ENCODE results near the gene ATP23.

The ATP23 gene, protein sequence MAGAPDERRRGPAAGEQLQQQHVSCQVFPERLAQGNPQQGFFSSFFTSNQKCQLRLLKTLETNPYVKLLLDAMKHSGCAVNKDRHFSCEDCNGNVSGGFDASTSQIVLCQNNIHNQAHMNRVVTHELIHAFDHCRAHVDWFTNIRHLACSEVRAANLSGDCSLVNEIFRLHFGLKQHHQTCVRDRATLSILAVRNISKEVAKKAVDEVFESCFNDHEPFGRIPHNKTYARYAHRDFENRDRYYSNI

GRCh38 chr12:57941165-57941894 is at the start of gene ATP23:
TSS of gene ATP23 (plus strand) at chr12:57941567. CDS start at chr12:57941702, 135 bp downstream.
- peak; percentile 89 for FAIRE-seq
- peak; percentile 65 for DNase-seq (ENCODE audit: insufficient read length, low spot score)

- no peak for FAIRE-seq
- DNase-seq (ENCODE audit: insufficient read length, low spot score), result no peak
Measured at GRCh38 chr12:57892232-57892972, 49.0 kb upstream of the ATP23 start.

DNA sequence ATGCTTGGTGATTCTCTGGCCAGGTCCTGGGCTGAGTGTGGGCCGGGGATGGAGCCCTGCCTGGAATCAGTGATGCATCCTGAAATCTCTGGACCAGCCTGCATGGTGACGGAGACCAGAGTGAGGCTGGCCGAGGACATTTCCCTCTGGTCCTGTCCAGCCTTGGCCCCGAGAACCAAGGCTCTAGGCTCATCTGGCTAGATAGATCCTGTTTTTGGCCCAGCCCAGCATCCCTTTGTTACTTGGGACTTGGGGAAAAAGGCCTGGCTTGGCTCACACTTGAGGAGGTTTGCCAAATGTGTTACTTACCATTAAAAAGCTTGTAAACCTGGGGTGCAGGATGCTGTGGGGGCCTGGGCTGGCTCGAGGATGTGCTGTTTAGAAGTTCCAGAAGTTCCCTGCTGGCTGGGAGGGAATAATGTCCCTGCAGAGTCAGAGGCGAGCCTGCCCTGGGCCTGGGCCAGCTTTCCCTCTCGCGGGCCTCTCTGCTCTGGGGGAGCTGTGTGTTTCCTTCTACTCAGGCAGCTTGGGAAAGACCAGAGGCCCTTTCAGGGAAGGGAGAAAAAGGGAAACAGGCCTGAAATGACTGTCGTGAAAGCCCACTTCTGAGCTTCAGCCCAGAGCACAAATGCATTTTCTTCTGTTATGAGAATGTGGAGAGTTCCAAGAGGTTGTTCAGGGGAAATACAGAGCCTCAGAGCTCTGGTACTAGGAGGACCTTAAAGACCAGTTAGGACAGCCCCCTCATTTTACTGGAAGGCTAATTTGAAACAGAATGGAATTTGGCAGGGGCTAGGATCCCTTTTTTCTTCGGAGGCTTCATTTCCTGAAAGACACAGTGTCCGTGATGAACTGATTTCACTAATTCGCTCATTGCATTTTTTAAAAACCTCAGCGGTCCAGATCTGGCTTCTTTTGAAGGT is 47.7 kb upstream of the ATP23 start:
- no peak for DNase-seq (ENCODE audit: insufficient read length, low spot score)
- no peak for FAIRE-seq

DNA sequence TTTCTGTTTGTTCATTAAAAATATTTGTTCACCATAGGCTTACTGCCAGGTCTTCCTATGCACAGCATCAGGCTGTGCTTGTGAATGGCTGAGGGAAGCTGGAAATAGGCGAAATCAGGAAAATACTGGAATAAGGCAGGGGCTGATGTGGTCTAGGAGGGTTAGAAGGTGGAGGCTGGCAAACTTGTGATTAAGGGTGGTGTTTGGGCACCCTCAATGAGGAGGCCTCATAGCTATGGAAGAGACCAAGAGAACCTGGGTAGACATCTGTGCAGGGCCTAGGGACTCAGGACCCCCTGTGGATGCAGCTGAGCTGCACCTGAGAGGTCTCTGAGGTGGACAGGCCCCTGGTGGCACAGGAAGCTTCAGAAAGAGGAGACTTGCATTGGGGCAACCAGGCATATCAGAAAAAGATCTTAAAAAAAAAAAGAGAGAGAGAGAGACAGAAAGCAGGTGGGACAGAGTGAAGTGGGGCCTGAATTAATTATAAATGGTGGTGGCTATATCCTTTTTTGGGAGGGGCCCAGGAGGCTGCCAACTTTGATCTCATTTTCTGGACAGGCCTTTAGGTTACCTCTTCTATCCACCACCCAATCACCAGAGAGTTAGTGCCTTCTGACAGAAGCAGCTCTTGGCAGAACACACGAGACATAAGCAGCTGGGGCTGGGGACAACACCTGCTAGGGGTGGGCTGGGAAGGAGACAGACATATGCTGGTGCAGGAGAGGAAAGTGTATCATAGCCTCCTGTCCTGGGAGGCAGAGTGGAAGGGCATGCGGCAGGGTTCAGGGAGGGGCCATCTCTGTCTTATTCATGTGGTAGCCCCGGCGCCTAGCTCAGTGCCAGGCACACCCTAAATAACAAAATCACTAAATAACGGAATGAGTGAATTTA is 46.7 kb upstream of the ATP23 start:
- FAIRE-seq (no peak), DNase-seq (ENCODE audit: insufficient read length, low spot score) (no peak)

GRCh38 chr12:57895389-57896114 is 45.8 kb upstream of the ATP23 start:
- FAIRE-seq (no peak), DNase-seq (ENCODE audit: insufficient read length, low spot score) (no peak)

DNA sequence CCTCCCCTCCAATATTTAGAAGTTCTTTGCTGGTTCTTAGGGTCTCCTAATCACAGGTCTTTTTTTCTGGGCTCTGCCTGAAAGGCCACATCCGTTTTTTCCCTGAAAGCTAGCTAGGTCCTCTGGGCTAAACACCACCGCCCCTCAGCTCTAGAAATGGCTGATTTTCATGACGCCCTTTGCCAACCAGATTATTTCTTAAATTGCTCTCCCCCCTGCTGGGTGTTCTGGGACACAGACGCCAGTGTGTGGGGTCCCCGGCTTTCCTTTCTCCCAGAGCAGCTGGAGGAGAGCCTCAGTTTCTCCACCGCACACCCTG is 45.3 kb upstream of the ATP23 start:
- DNase-seq (ENCODE audit: insufficient read length, low spot score), result no peak
- FAIRE-seq, result no peak

- no peak for DNase-seq (ENCODE audit: insufficient read length, low spot score)
- peak; percentile 64 for FAIRE-seq
Measured at GRCh38 chr12:57896434-57897201, 44.7 kb upstream of the ATP23 start.

DNA sequence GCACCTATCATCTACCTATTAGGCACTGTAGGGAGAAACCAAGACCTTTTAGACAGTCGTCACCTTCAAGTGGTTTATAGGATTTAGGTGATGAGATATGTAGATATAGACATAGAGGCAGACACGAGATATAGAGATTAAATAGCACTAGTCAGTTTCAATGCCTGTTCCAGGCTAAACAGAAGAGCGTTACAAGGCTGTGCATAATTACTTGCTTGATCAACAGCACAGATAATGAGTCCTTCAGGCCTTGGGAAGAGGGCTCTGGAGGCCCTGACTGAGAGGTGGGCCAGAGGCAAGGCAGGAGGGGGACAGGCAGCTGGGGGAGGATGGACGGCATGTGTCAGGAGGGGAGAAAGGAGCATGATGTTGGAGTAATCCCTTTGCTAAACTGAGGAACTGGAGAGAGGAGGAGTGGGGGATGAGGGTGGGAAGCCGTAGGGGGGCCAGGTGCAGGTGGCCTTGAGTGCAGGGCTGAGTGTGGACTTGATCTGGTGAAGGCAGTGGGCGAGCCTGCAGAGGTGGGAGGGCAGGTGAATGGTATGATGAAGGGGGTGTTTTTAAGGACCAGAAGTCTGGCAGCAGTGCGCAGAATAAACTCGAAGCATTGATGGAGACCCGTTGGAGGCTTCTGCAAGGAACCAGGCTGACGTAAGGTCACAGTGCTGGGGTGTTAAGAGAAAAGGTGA is 43.9 kb upstream of the ATP23 start:
- peak; percentile 39 for FAIRE-seq
- DNase-seq (ENCODE audit: insufficient read length, low spot score), result no peak

DNA sequence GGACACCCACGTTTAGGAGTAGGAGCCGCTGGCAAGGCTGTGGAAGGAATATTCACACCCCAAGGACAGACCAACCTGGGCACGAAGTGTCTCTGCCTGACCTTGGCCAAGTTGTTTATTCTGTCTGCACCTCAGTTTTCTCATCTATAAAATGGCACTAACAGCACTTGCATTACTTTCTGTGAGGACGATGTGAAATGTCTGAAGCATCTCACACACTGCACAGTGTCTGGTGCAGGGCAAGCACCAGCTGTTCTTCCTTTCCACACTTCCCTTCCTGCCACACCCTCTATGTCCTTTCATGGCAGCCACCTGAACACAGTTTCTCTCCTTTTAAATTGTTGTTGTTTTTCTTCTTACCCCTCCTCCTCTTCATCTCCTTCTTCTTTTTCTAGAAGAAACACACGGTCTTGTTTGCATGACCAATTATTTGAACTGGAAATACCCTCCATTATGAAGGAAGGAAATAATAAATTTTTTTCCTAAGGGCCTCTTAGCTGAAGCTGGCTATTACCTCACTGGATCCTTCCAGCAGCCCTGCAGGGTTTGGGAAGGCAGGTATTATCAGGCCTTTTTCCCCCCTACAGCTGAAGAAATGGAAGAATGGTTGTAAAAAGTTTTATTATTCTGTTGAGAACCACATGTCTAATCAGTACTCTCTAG is 42.9 kb upstream of the ATP23 start:
- FAIRE-seq (peak; percentile 91), DNase-seq (ENCODE audit: insufficient read length, low spot score) (no peak)

- peak; percentile 88 for FAIRE-seq
- DNase-seq (ENCODE audit: insufficient read length, low spot score), result peak; percentile 53
Measured at GRCh38 chr12:57899010-57899662, 42.2 kb upstream of the ATP23 start.

DNA sequence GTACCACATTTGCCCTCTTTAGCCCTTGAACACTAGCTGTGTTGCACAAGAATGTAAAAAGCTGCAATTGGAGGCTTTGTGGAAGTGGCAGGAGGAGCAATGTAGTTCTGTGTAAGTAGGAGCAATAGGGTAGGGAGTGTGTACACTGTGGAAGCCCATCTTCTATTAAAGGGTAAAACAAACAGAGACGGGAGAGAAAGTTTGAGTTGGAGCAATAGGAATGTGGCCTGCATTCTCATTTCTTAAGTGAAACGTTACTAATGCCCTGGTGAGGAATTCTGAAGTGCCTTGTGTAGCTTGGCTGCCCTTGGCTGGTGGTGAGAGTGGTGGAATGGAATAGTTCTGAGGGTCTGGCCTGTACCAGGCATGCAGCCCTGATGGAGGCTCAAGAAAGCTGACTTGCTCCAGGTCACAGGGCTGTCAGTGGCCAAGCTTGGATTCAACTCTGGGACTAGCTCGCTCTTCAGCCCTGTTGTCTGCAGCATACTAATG is 38.8 kb upstream of the ATP23 start:
- FAIRE-seq (no peak), DNase-seq (ENCODE audit: insufficient read length, low spot score) (no peak)

- DNase-seq (ENCODE audit: insufficient read length, low spot score) (no peak), FAIRE-seq (no peak)
Measured at GRCh38 chr12:57904426-57904825, 36.9 kb upstream of the ATP23 start.

DNA sequence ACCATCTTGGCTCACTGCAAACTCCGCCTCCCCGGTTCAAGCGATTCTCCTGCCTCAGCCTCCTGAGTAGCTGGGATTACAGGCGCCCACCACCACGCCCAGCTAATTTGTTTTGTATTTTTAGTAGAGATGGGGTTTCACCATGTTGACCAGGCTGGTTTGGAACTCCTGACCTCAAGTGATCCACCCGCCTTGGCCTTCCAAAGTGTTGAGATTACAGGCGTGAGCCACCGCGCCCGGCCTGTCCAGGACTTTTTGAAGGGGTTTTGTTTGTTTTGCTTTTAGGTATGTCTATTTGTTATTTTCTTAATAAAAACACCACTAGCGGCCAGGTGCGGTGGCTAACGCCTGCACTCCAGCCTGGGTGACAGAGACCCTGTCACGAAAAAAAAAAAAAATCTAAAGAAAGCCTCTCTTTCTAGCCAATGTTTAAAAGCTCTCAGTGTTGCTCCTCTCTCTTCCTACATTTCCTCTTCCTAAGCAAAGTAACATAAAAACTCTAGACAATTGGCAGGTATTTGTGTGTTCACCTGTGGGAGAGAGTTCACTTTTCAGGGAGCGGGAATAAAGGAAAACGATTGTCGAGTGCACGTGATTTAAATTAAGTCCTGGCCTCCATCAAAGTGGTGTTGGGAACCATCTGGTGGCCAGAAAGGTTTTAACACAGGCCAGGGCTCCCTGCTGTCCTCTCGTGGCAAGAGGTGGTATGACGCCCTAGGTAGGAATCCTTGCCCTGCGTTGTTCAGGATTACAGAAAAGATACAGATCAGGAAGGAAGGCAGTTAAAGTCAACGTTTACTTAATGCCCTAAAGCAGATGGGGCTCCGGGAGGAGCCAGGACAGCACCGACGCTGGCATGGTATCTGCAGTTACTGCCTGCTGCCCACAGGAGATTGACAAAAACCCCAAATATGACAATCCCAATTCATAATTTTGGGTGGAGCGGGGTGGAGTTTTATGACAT is 36.2 kb upstream of the ATP23 start:
- FAIRE-seq (peak; percentile 98), DNase-seq (ENCODE audit: insufficient read length, low spot score) (peak; percentile 43)

GRCh38 chr12:57905812-57906475 is 35.4 kb upstream of the ATP23 start:
- DNase-seq (ENCODE audit: insufficient read length, low spot score) (no peak), FAIRE-seq (no peak)

DNA sequence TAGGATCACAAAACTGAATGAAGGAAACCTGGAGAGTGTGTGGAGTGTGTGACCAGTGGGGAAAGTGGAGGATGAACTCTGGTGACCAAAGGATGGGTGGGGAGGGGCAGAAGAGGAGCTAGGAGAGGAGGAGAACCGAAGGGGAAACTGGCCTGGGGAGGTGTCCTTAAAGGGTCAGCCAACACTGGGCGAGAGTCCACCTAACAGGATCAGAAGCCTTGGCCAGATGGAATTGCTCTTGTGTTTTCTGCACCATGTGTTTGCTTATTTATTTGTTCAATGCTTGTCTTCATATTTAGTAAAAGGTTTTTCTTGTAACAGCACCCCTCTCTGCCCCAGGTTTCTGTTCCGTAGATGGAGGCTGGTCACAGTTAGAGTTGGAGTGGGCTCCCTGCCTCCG is 34.5 kb upstream of the ATP23 start:
- DNase-seq (ENCODE audit: insufficient read length, low spot score) (no peak), FAIRE-seq (no peak)

All from GM19239 (cell line).